GM12891 (cell line): ENCODE data around the gene DHCR24.
"Not testable (repeated sequence)": the region's sequence is repeated elsewhere in the genome, so short reads cannot be mapped to it uniquely, and the experiment has no call there.

Source experiments
- PAX5 ChIP-seq: IDR thresholded peaks from 2 replicates; pipeline ENCODE4 v1.6.1; 2011; ENCODE audit warnings: low read length, moderate library complexity, mild to moderate bottlenecking; ENCODE audit not compliant: insufficient read depth, severe bottlenecking
- POLR2A ChIP-seq: IDR thresholded peaks from 2 replicates; pipeline ENCODE4 v1.6.1; 2011; ENCODE audit warnings: low read depth, low read length, control low read depth
- POLR2AphosphoS5 ChIP-seq: IDR thresholded peaks from 2 replicates; pipeline ENCODE4 v1.6.1; 2011; ENCODE audit warnings: low read depth, low read length, control low read depth
- POU2F2 ChIP-seq: IDR thresholded peaks from 2 replicates; pipeline ENCODE4 v1.6.1; 2011; ENCODE audit warnings: low read depth, mild to moderate bottlenecking, control low read depth, low read length, moderate library complexity
- SPI1 ChIP-seq: IDR thresholded peaks from 2 replicates; pipeline ENCODE4 v1.6.1; 2011; ENCODE audit warnings: low read depth, low read length, control low read depth
- TAF1 ChIP-seq: IDR thresholded peaks from 2 replicates; pipeline ENCODE4 v1.6.1; 2011; ENCODE audit warnings: low read depth, low read length, control low read depth

- not testable (repeated sequence) for TF ChIP-seq POLR2A, TAF1, POLR2AphosphoS5, SPI1, PAX5, POU2F2
Measured at GRCh38 chr1:54881604-54882003, 5.4 kb downstream of the DHCR24 start.
